OCI-LY1 (cell line): ENCODE data around the gene HOXC13.

Source experiments
- H2AFZ ChIP-seq: fragments of 200-600 bp; sonication (generic), shearing (Covaris generic); 2 replicates; pipeline ENCODE4 v1.6.0; 2014; ENCODE audit warnings: antibody characterized with exemption, mild to moderate bottlenecking, low read length
- H3F3A ChIP-seq: fragments of 200-600 bp; sonication (generic), shearing (Covaris generic); 2 replicates; pipeline ENCODE4 v1.6.0; 2014; ENCODE audit warnings: mild to moderate bottlenecking, antibody characterized with exemption, low read length, moderate library complexity; ENCODE audit not compliant: insufficient read depth
- H3K27ac ChIP-seq: fragments of 200-600 bp; sonication (generic); 2 replicates; pipeline ENCODE4 v1.5.1; 2014; ENCODE audit warnings: low read length, mixed run types, mild to moderate bottlenecking, low read depth; ENCODE audit not compliant: poor library complexity, severe bottlenecking
- H3K27me3 ChIP-seq: fragments of 200-600 bp; sonication (generic); 2 replicates; pipeline ENCODE4 v1.6.0; 2014; ENCODE audit warnings: antibody characterized with exemption, mild to moderate bottlenecking, low read length, moderate library complexity; ENCODE audit not compliant: insufficient read depth
- H3K36me3 ChIP-seq: fragments of 200-600 bp; sonication (generic); 2 replicates; pipeline ENCODE4 v1.6.1; 2014; ENCODE audit warnings: mild to moderate bottlenecking, antibody characterized with exemption, low read length, moderate library complexity, mixed read lengths; ENCODE audit not compliant: insufficient read depth
- H3K4me1 ChIP-seq: fragments of 200-600 bp; sonication (generic); 2 replicates; pipeline ENCODE4 v1.5.1; 2014; ENCODE audit warnings: mild to moderate bottlenecking, low read length, moderate library complexity; ENCODE audit not compliant: insufficient read depth, severe bottlenecking
- H3K4me2 ChIP-seq: fragments of 200-600 bp; sonication (generic), shearing (Covaris generic); 2 replicates; pipeline ENCODE4 v1.6.1; 2014; ENCODE audit warnings: low read length
- H3K4me3 ChIP-seq: fragments of 200-600 bp; sonication (generic); 2 replicates; pipeline ENCODE4 v1.5.1; 2014; ENCODE audit warnings: low read length, low read depth, mild to moderate bottlenecking, mixed read lengths; ENCODE audit not compliant: poor library complexity, severe bottlenecking
- H3K79me2 ChIP-seq: fragments of 200-600 bp; shearing (Covaris generic); 2 replicates; pipeline ENCODE4 v1.6.1; 2016; ENCODE audit warnings: mixed run types, low read length, mixed read lengths; ENCODE audit not compliant: insufficient read depth
- H3K9ac ChIP-seq: fragments of 200-600 bp; sonication (generic), shearing (Covaris generic); 2 replicates; pipeline ENCODE4 v1.6.1; 2014; ENCODE audit warnings: mild to moderate bottlenecking, low read length, mixed read lengths
- H3K9me2 ChIP-seq: fragments of 200-600 bp; sonication (generic), shearing (Covaris generic); 2 replicates; pipeline ENCODE4 v1.6.1; 2014; ENCODE audit warnings: low read depth, mild to moderate bottlenecking, low read length, mixed read lengths
- H3K9me3 ChIP-seq: fragments of 200-600 bp; shearing (Covaris generic); 2 replicates; pipeline ENCODE4 v1.6.1; 2014; ENCODE audit warnings: low read length, mixed read lengths
- H4K20me1 ChIP-seq: fragments of 200-600 bp; sonication (generic), shearing (Covaris generic); 2 replicates; pipeline ENCODE4 v1.6.0; 2016; ENCODE audit warnings: mild to moderate bottlenecking, low read length; ENCODE audit not compliant: insufficient read depth
- CTCF ChIP-seq: fragments of 200-600 bp; sonication (generic), shearing (Covaris generic); IDR thresholded peaks from 2 replicates; pipeline ENCODE4 v1.5.1; 2017; ENCODE audit warnings: mild to moderate bottlenecking, antibody characterized with exemption, low read length, moderate library complexity, mixed read lengths
- EZH2 ChIP-seq: fragments of 200-600 bp; sonication (generic), shearing (Covaris generic); IDR thresholded peaks from 2 replicates; pipeline ENCODE4 v1.8.0; 2017; ENCODE audit warnings: borderline replicate concordance, mixed run types, mild to moderate bottlenecking, antibody characterized with exemption, low read length, moderate library complexity, mixed read lengths

HOXC13 gene

GRCh38 chr12:53968214-53969127 lies 29.8 kb downstream of the HOXC13 start:
- Histone ChIP-seq H2AFZ (no peak overlapping the region), H3K4me1 (no peaks in the 10 kb centered on the region)

DNA sequence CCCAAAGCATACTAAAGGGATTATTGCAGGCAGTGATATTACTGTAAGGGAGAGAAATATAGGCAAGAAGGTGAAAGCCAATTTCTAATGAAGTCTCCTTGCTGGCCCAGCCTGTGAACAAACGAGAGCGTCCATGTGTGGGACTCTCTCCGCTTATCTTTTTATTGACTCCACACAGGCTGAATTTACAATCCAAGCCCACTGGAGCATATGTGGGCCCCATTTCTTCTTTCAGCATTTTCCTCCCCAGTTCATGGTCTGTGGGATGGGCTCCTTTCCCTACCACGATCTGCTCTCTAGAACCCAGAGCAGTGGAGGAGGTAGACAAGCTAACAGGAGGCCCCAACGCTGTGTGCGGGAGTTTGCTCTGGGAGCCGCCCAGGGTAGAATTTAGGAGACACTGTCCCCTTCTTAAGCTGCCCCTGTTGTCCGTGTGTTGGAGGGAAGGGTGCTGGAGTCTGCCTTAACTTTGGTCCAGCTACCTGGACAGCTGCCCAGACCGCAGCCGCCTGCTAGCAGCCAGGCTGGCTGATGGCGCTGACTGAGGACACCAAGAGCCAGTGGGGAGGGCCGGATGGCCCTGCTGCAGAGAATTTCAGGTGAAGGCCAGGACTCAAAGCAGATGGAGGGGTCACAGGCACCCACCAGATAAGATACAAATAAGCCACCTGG lies 31.1 kb downstream of the HOXC13 start:
- H3K27ac ChIP-seq = no peak overlapping the region
- no peak for TF ChIP-seq EZH2
- TF ChIP-seq CTCF = no peak
- H4K20me1 ChIP-seq = no peaks in the 10 kb centered on the region
- peaks cover 7% of the 10 kb centered on the region; the same call in 1 of the 2 replicates for H3K27me3 ChIP-seq
- no peak overlapping the region for H3K4me2 ChIP-seq
- H3F3A ChIP-seq = no peaks in the 10 kb centered on the region
- no peaks in the 10 kb centered on the region for H3K79me2 ChIP-seq
- no peak overlapping the region for H3K4me3 ChIP-seq
- no peak overlapping the region for H2AFZ ChIP-seq
- no peaks in the 10 kb centered on the region for H3K9me2 ChIP-seq
- no peak overlapping the region for H3K9ac ChIP-seq
- no peaks in the 10 kb centered on the region for H3K9me3 ChIP-seq
- H3K36me3 ChIP-seq = no peaks in the 10 kb centered on the region
- H3K4me1 ChIP-seq = no peaks in the 10 kb centered on the region

More at GRCh38 chr12:53968214-53969127, 29.8 kb downstream of the HOXC13 start:
- H3K27me3 ChIP-seq = peaks cover 7% of the 10 kb centered on the region; the same call in 1 of the 2 replicates
- no peaks in the 10 kb centered on the region for H3K79me2 ChIP-seq
- no peaks in the 10 kb centered on the region for H4K20me1 ChIP-seq
- no peaks in the 10 kb centered on the region for H3K9me3 ChIP-seq
- no peak overlapping the region for H3K9ac ChIP-seq
- no peak overlapping the region for H3K4me3 ChIP-seq
- H3K36me3 ChIP-seq = no peaks in the 10 kb centered on the region
- H3K9me2 ChIP-seq = no peaks in the 10 kb centered on the region
- no peak overlapping the region for H3K27ac ChIP-seq
- no peaks in the 10 kb centered on the region for H3F3A ChIP-seq
- no peak overlapping the region for H3K4me2 ChIP-seq
- TF ChIP-seq EZH2 (no peak), CTCF (no peak)

- H3K4me3 ChIP-seq = no peak overlapping the region
- no peak overlapping the region for H3K4me2 ChIP-seq
- H3K9me2 ChIP-seq = no peaks in the 10 kb centered on the region
- TF ChIP-seq EZH2 (no peak), CTCF (no peak)
- H3K27ac ChIP-seq = no peak overlapping the region
- no peaks in the 10 kb centered on the region for H3K9me3 ChIP-seq
- no peaks in the 10 kb centered on the region for H3F3A ChIP-seq
- no peak overlapping the region for H2AFZ ChIP-seq
- no peak overlapping the region for H3K9ac ChIP-seq
- no peaks in the 10 kb centered on the region for H3K36me3 ChIP-seq
- no peaks in the 10 kb centered on the region for H3K4me1 ChIP-seq
- H4K20me1 ChIP-seq = no peaks in the 10 kb centered on the region
- H3K27me3 ChIP-seq = peaks cover 7% of the 10 kb centered on the region; the same call in 1 of the 2 replicates
- no peaks in the 10 kb centered on the region for H3K79me2 ChIP-seq
Observed at GRCh38 chr12:53970451-53970850, 31.8 kb downstream of the HOXC13 start.
